Sciatic nerve (tissue), 2 donors: ENCODE data around the gene SLC8A2. TPM values are rescaled to one million over a fixed set of nuclear protein-coding genes. Genes with fewer than 3 reads are reported as not detected.

Source experiments
- ATAC-seq: fragments of 200-7000 bp; cut with Tn5 transposase; one replicate; pipeline ENCODE4 v1.9.1; 2020; ENCODE audit warnings: mild to moderate bottlenecking, moderate library complexity
- DNase-seq: peaks from one replicate; pipeline ENCODE4 v3.0.0-alpha.2; 2020; ENCODE audit warnings: low spot score
- intact Hi-C: fragments of 100-400 bp; cut with DNase I; formaldehyde crosslinking; loops from one replicate; pipeline ENCODE4 v1.14.2; 2022
- total RNA-seq: library from RNA; stranded (reverse); fragmentation: NEBNext Ultra II Directional; extraction: Animal tissue kit (Norgen Biotek cat#: 25700); gene quantifications from one replicate; pipeline ENCODE4 v1.2.1, GENCODE V29; 2021
- donor health status: DM: no; HTN: no; CAD: no.
- donor health status: DM: no; HTN: no; CAD: no.

SLC8A2 gene
- total RNA-seq, 1 donor from 2014 or later = not detected

GRCh38 chr19:47506459-47506858, 34.8 kb upstream of the SLC8A2 start:
- intact Hi-C loops = no loop called here
- ATAC-seq (no peak), DNase-seq (no peak)

GRCh38 chr19:47505506-47505905, 33.8 kb upstream of the SLC8A2 start:
- DNase-seq = no peak
- intact Hi-C loops = no loop called here
- ATAC-seq = no peak

- ATAC-seq (no peak), DNase-seq (no peak)
- intact Hi-C loops = no loop called here
These were observed 32.1 kb upstream of the SLC8A2 start for GRCh38 chr19:47503826-47504150.

- intact Hi-C loops = no loop called here
- DNase-seq (no peak), ATAC-seq (no peak)
These were observed 31.6 kb upstream of the SLC8A2 start for GRCh38 chr19:47503130-47503825.

- intact Hi-C loops = no loop called here
- ATAC-seq (no peak), DNase-seq (no peak)
These were observed 28.5 kb upstream of the SLC8A2 start for GRCh38 chr19:47499863-47500830.

- intact Hi-C loops = no loop called here
- DNase-seq = no peak
- no peak for ATAC-seq
These were observed 27.7 kb upstream of the SLC8A2 start for GRCh38 chr19:47499371-47499770.

- ATAC-seq (no peak), DNase-seq (no peak)
- intact Hi-C loops = no loop called here
These were observed 26.9 kb upstream of the SLC8A2 start for GRCh38 chr19:47498561-47498960.

- DNase-seq = no peak
- ATAC-seq = no peak
- intact Hi-C loops = no loop called here
These were observed 26.3 kb upstream of the SLC8A2 start for GRCh38 chr19:47497821-47498520.

GRCh38 chr19:47497050-47497766, 25.5 kb upstream of the SLC8A2 start:
- ATAC-seq (no peak), DNase-seq (no peak)
- intact Hi-C loops = no loop called here

GRCh38 chr19:47495478-47496372, 24.0 kb upstream of the SLC8A2 start:
- intact Hi-C loops = no loop called here
- ATAC-seq = no peak

GRCh38 chr19:47494729-47495128, 23.0 kb upstream of the SLC8A2 start:
- intact Hi-C loops = no loop called here
- DNase-seq = no peak
- no peak for ATAC-seq

More at GRCh38 chr19:47495478-47496372, 24.0 kb upstream of the SLC8A2 start:
- no peak for DNase-seq

- no peak for ATAC-seq
- DNase-seq = no peak
- intact Hi-C loops = no loop called here
These were observed 22.5 kb upstream of the SLC8A2 start for GRCh38 chr19:47494211-47494547.

- intact Hi-C loops = no loop called here
- no peak for DNase-seq
- no peak for ATAC-seq
These were observed 21.9 kb upstream of the SLC8A2 start for GRCh38 chr19:47493378-47494210.

GRCh38 chr19:47492571-47493377, 21.1 kb upstream of the SLC8A2 start:
- ATAC-seq (peak; percentile 2), DNase-seq (no peak)
- intact Hi-C loops = no loop called here

- DNase-seq (no peak), ATAC-seq (no peak)
- intact Hi-C loops = no loop called here
These were observed 20.4 kb upstream of the SLC8A2 start for GRCh38 chr19:47492137-47492533.

- intact Hi-C loops = no loop called here
- ATAC-seq (no peak), DNase-seq (no peak)
These were observed 19.9 kb upstream of the SLC8A2 start for GRCh38 chr19:47491358-47492136.
